HG02588 (cell line): ENCODE results near the gene ITGB1.
"Not testable (repeated sequence)": the region's sequence is repeated elsewhere in the genome, so short reads cannot be mapped to it uniquely, and the experiment has no call there.

Experiments
- ATAC-seq: cut with Tn5 transposase; IDR thresholded peaks from one replicate; pipeline ENCODE4 v1.9.1; 2021; ENCODE audit warnings: mild to moderate bottlenecking, moderate library complexity; ENCODE audit not compliant: unreplicated experiment

The ITGB1 gene

DNA sequence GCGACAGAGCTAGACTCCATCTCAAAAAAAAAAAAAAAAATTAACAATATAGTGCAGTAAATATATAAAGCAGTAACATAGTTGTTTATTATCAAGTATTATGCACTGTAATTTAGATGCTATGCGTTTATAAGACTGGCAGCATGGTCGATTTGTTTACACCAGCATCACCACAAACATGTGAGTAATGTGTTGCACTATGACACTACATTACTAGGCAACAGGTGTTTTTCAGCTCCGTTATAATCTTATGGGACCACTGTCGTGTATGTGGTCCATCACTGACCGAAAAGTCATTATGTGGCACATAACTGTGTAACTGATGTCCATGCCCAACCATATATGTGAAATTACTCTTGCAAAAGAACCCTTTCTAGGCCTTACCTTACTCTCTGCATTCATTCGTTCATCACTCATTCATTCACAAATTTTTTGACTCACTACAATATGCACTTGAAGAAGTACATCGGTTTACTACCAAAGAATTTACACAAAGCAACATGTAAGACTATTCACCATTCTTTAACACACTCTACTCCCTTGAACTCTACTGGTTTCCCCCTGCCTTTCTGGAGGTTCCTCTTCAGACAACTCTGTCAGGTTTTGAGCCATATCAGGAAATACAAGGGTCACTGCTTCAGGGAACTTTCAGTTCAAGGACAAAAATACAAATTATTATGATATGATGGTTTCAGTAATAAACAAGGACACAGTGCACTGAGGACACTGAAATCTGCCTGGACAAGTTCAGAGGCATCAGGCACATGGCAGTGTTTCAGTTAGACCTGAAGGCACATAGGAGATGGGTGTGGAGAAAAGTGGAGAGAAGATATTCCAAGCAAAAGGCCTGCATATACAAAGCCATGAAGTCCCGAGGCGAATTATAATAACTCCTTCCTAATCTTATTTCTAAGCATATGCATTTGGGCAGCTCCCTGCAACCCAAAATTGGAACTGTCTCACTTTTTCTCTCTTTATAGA is 17.4 kb downstream of the ITGB1 start:
- ATAC-seq: no peak

DNA sequence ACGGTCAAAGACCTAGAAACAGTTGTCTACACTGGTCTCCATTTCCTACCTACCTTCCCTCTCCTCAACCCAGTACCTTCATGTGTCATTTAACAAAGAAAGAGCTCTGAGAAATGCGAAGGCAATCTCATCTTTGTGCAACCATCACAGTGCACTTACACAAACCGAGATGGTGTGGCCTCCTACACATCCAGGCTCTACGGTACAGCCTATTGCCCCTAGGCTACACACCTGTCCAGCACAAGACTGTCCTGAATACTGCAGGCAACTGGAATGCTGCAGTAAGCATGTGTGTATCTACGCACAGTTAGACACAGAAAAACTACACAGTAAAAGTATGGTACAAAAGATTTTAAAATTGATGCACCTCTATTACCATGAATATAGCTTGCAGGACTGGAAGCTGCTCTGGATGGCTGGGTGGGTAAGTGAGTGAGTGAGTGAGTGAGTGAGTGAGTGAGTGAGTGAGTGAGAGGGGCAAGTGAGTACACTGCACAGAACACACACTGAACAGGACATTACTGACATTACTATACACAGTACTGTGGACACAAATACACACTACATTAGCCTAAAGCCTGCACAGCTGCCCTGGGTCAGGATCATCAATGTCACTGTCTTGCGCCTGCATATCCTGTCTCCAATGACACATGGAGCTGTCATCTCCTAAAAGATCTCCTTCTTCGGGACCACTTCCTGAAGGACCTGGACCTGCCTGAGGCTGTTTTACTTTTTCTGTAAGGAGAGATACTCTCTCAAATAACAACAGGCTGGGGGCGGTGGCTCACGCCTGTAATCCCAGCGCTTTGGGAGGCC is 18.5 kb downstream of the ITGB1 start:
- no peak for ATAC-seq

DNA sequence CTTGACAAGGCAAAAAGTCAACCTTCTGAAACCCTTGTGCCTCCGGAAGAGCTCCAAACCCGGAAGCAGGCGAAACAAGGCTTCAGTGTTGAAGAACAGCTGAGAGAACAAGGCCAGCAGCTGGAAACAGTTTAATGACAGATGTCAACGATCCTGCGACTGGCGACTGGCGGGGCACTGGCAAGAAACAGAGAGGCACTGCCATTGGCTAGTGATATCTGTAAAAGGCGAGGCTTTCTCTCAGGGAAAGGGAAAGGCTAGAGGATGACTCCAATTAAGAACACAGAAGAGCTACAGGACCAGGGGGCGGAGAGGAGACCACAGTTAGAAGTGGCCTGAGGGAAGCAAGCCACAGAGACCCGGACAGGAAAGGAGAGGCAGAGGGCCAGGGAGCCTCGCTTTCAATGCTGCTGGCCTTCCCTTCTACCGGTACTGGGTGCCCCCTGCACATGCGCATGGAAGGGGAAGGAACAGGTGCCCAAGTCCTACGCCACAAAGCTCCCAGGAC is 19.4 kb downstream of the ITGB1 start:
- no peak for ATAC-seq

DNA sequence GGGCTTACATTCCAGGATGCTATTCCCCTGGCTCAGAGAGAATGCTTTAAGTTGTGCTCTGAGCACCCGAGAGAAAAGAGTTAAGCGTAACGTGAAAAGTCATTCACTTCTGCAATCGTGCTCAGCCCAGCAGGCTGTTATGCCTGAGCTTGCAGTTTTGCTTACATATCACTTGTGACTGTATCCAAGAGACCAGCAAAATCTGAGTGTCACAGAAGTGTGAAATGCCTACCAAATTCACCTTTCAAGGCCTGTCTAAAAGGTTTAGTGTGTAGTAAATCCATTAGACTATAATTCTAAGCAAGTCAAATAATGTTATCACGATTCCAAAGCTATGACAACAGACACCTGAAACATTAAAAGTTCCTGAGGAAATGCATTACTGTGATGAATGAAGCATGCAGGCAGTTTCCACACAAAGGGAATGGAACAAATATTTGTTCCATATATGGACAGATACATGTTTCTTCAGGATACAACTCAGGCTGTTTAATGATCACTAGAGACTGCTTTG is 20.1 kb downstream of the ITGB1 start:
- ATAC-seq: no peak

DNA sequence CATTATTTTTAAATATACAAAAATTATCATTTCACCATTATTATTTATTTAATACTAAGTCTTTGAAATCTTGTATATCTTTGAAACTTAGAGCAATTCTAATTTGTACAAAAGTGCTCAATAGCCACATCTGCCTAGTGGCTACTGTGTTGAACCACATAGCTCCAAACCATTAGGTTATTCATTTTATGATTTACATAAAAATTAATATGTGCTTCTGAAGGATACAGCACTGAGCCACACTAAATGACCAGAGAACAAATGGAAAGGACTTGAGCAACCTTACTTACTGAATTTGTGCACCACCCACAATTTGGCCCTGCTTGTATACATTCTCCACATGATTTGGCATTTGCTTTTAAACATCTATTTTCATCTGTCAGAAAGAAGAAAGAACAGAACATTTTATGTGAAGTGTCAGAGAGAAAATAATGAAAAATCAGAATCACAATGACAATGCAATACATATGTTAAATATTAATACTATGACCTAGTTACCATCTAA is 25.8 kb downstream of the ITGB1 start:
- ATAC-seq: no peak

DNA sequence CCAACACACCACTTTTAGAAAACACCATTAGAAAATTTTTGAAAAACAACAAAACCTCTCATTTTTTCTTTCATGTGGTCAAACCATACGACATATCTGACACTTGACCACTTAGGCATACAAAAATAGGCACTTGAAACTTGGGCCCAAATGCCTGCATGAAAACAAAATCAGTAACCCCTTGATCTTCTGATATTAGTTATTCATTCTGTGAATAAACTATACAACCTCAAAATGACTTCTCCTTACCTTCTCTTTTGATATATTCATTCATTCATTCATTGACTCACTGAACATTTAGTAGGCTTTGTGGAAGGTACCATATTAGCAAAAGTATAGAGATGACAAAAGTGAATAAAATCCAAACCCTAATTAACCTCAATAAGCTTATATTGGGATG is 26.4 kb downstream of the ITGB1 start:
- ATAC-seq: no peak

DNA sequence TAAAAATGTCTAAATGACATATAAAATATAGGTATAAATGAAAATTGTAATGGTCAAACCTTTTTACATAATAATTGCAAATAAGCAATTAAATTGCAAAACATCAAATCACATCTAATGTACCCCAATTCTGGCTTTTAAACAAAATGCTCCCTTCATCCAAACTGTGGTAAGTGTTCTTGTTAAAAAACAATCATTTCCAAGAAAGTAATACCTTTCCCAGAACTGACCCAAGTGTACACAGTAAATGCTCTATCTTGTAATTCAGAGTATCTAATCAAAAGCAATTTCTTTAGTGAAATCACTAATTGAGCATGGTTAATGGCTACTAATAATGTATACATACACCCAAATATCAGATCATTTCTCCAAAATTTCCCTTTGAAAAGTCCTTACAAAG is 28.0 kb downstream of the ITGB1 start:
- ATAC-seq: no peak

DNA sequence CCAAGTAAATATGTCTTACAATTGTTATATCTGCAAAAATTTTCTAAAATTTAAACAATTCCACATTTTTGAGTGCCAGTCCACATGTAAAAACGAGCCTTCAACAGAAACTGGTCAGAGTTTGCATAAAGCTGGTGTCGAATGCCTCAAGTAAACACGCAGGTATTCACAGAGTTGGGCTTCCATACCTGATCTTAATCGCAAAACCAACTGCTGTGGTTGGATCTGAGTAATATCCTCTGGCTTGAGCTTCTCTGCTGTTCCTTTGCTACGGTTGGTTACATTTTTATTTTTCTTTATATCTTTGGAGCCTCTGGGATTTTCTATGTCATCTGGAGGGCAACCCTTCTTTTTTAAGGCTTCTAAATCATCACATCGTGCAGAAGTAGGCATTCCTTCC is 28.4 kb downstream of the ITGB1 start:
- no peak for ATAC-seq

DNA sequence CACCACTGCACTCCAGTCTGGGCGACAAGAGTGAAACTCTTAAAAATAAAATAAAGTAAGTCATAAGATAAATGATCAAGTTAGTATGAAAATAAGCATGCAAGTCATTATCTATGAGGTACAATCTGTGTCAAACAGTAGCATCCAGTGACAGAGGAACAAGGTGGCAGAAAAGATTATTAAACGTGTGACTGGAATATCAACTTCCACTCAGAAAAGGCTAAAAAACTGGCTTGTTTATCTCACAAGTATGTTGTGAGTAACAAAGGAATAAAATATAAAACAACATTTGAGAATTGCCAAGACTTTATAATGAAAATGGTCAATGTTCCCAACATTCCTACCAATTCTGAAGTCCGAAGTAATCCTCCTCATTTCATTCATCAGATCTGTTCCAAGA is 30.3 kb downstream of the ITGB1 start:
- no peak for ATAC-seq

DNA sequence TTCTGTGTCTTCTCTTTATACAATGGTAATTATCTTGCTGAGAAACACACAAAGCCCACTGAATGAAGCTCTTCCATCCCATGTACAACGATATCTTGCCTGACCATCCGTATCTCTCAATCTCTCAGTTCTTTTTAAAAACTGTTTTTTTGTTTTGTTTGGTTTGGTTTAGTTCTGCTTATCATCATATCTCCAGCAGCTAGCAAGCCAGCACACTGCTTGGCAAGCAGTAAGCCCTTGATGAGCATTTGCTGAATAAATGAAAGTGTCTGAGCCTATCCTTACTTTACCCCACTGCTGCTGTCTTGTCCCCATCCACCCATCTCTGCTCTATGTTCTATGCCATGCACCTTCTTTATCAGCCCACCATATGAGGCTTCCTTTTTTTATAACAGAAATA is 34.2 kb downstream of the ITGB1 start:
- ATAC-seq: no peak

DNA sequence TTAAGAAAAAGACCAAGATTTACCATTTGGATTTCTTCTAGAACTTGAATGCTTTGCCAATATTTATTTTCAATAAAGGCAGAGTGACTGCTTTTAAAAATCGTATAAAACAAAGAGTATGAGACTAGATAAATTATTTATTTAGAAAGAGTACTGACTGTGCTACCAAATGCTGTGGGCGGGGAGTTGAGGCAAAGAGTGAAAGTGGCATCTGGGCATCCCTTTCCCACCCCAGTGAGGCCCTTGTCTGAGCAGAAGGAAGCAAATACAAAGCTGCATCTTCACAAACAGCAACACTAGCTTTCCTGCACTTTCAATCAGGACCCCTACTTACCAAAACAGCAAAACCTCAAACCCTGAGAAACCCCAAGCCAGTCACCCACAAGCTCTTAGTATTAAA is 34.9 kb downstream of the ITGB1 start:
- ATAC-seq: no peak

DNA sequence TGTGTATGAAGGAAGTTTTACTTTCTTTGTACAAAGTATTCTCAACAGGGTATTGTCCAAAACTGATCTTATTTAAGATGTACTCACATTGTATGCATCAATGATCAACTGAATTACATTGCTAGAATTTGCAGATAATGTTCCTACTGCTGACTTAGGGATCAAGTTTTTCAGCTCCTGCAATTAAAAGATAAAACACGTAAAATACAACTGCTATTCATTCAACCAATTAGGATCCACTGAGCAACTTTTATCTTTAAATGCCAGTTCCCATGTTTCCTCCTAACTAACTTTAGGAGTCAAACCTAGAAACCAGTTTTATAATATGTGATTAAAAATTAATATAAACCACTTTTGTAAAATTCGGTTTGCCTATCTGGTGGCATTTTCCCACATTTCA is 35.9 kb downstream of the ITGB1 start:
- ATAC-seq: no peak

DNA sequence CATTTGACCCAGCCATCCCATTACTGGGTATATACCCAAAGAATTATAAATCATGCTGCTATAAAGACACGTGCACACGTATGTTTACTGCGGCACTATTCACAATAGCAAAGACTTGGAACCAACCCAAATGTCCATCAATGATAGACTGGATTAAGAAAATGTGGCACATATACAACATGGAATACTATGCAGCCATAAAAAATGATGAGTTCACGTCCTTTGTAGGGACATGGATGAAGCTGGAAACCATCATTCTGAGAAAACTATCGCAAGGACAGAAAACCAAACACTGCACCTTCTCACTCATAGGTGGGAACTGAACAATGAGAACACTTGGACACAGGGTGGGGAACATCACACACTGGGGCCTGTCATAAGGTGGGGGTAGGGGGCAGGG is 40.2 kb downstream of the ITGB1 start:
- not testable (repeated sequence) for ATAC-seq

DNA sequence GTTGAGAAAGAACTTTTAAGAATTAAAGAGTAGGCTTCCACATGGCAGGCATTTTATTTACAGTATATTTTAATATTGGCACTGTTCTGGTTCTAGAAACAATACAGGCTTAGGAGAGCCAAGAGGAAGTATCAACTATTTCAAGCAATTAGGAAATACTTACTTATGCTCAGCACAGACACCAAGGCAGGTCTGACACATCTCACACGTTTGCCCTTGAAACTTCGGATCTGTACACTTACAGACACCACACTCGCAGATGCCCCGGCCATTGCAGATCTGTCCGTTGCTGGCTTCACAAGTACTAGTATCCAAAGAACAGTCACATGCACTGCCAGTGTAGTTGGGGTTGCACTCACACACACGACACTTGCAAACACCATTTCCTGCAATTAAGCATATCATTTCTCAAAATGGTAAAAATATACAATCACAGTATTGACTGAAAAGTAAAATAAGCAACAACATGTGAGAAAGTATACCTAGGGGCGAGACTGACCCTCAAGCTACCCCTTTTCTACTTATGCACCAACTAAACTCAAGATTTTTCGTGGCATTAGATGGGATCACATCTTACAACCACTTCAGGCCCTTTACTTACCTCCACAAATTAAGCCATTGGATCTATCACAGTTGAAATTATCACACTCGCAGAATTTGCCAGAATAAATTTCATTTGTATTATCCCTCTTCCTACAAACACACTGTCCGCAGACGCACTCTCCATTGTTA is 46.6 kb downstream of the ITGB1 start:
- no peak for ATAC-seq

DNA sequence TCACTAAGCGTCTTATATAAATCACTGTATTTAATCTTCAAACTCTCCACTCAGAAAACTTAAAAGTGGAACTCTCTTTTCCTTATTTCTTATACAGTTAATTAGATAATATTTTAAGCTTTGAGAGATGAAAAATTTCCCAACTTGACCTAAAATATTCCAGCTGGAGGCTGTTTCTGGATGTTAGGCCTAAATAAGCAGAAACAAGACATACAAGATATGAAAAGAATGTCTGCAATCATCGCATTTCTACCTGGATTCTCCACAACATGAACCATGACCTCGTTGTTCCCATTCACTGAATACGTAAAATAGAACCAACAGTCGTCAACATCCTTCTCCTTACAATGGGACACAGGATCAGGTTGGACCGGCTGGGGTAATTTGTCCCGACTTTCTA is 48.1 kb downstream of the ITGB1 start:
- ATAC-seq: not testable (repeated sequence)

DNA sequence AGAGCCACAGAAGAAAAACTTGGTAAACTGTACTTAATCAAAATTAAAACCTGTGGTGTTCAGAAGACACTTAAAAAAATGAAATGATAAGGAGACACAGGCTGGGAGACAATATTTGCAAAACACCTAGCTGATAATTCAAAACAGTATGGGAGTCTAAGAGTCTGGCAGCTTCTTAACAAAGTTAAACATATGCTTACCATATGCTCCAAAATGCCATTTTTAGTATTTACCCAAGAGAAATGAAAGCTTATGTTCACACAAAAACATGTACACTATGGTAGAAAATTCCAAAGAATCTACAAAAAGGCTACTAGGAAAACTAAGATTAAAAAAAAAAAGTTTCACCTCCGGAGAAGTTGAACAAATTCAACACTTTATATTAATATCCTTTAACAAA is 48.6 kb downstream of the ITGB1 start:
- ATAC-seq: no peak

DNA sequence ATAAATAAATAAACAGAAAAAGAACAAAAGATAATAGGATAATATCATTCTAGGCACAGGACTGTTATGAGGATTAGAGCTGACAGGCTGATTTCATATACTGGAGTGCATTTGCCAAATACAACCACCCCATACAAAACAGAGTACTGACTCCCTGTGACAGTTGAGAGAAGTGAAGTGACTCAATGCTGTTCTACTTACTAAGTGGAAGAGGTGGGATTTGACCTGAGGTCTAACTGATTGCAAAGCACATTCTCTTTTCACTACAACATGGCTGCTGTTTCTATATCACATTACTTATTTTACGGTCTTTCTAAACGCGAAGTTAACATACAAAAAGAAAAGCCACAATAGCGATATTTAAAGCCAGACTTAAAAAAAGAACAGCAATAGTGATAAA is 51.4 kb downstream of the ITGB1 start:
- no peak for ATAC-seq

DNA sequence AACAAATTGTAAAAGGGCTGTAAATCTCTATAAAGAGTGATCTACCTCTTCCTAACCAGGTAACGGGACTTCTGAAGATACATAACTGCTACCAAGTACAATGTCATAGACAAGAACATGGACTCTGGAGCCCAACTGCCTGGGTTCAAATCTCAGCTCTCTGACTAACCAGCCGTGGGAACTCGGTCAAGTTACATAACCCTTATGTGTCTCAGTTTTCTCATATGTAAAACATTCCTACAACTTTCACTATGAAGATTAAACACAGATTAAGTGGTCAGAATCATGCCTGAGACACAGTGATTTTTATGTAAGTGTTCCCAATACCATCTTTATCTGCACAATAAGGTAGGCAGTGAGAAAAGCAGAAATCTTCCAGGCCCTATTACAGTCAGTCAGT is 52.6 kb downstream of the ITGB1 start:
- no peak for ATAC-seq

DNA sequence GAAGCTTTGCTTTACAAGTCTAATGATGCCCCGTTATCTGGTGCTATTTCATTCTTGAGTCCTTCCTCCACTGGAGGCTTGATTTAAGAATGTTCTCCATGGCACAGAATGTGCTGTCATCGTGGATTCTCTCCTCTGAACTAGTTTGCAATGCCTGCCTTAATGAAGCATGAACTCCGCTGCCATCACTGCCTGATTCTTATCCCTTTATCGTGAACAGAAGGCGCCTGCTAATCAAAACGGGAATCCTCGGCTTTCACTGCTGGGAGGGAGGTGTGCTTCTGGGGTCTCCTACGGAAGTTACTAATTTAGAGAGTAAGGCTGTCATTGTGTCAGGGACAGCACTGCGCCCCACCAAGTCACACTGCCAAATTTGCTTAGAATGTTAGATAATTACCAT is 56.2 kb downstream of the ITGB1 start:
- no peak for ATAC-seq

DNA sequence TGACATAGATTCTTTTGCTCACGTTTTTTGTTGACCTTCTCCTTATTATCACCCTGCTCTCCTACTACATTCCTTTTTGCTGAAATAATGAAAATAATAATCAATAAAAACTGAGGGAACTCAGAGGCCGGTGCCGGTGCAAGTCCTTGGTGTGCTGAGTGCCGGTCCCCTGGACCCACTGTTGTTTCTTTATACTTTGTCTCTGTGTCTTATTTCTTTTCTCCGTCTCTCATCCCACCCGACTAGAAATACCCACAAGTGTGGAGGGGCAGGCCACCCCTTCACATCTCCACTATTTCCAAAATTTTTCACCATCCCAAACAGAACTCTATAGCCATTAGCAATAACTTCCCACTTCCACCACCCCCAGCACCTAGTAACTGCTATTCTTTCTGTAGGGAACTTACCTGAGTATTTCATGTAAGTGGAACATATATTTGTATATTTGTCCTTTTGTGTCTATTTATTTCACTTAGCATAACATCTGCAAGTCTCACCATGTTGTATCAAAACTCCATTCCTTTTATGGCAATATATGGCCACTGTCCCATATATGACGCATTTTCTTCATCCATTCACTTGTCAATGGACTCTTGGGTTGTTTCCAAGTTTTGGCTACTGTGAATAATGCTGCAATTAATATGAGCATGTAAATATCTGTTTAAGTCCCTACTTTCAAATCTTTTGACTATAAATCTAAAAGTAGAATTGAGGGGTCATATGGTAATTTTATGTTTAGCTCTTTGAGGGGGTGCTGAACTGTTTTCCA is 62.6 kb downstream of the ITGB1 start:
- not testable (repeated sequence) for ATAC-seq
